Measurements from ENCODE around the gene ZNF280B. TPM values are rescaled to one million over a fixed set of nuclear protein-coding genes. Genes with fewer than 3 reads are reported as not detected.
"Not testable (repeated sequence)": the region's sequence is repeated elsewhere in the genome, so short reads cannot be mapped to it uniquely, and the experiment has no call there.

ZNF280B gene
- total and polyA plus RNA-seq, 12 donors = 0.81 to 7.8 (median 3.6) TPM

DNA sequence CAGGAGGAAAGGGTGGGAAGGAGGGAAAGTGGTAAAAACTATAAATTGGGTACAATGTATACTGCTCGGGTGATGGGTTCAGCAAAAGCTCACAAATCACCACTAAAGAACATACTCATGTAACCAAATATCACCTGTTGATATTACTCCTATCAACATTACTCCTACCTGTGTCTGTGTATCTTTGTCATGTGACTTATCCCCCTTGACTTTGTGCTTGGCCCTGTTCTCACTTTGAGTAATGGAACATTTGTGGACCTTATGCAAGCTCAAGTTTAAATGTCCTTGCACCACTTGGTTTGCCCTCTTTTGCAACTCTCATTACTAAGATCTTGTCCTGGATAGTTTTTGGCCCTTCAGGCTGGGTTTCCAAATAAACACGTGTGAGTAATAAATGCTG is 39.0 kb downstream of the ZNF280B start:
- H3K36me3 ChIP-seq (replicated peaks in 1 of 2) = no peaks in the 10 kb centered on the region
- H3K4me3 ChIP-seq = no peak overlapping the region
- WGBS, 4 donors = 62 to 72% (median 63%) methylated on average over 2 of the region's 2 CpGs
- H3K27ac ChIP-seq = no peak overlapping the region
- no peaks in the 10 kb centered on the region for H3K4me1 ChIP-seq (replicated peaks in 1 of 2)
- DNase-seq = no peak
- TF ChIP-seq, protein P1, sequence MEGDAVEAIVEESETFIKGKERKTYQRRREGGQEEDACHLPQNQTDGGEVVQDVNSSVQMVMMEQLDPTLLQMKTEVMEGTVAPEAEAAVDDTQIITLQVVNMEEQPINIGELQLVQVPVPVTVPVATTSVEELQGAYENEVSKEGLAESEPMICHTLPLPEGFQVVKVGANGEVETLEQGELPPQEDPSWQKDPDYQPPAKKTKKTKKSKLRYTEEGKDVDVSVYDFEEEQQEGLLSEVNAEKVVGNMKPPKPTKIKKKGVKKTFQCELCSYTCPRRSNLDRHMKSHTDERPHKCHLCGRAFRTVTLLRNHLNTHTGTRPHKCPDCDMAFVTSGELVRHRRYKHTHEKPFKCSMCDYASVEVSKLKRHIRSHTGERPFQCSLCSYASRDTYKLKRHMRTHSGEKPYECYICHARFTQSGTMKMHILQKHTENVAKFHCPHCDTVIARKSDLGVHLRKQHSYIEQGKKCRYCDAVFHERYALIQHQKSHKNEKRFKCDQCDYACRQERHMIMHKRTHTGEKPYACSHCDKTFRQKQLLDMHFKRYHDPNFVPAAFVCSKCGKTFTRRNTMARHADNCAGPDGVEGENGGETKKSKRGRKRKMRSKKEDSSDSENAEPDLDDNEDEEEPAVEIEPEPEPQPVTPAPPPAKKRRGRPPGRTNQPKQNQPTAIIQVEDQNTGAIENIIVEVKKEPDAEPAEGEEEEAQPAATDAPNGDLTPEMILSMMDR (IDR thresholded peaks at IDR 0.05) = no peak
- no peak for TF ChIP-seq POLR2A (IDR thresholded peaks at IDR 0.05)
- H3K27me3 ChIP-seq = peaks cover 4% of the 10 kb centered on the region
- intact Hi-C loops (cut with DNase I) = loop anchor here in 1 of 2 donors (10.0 kb wide), 2 partner anchors 105 to 215 kb away; no protein-coding TSS in a partner anchor
- no peaks in the 10 kb centered on the region for H3K9me3 ChIP-seq (replicated peaks in 1 of 3)

DNA sequence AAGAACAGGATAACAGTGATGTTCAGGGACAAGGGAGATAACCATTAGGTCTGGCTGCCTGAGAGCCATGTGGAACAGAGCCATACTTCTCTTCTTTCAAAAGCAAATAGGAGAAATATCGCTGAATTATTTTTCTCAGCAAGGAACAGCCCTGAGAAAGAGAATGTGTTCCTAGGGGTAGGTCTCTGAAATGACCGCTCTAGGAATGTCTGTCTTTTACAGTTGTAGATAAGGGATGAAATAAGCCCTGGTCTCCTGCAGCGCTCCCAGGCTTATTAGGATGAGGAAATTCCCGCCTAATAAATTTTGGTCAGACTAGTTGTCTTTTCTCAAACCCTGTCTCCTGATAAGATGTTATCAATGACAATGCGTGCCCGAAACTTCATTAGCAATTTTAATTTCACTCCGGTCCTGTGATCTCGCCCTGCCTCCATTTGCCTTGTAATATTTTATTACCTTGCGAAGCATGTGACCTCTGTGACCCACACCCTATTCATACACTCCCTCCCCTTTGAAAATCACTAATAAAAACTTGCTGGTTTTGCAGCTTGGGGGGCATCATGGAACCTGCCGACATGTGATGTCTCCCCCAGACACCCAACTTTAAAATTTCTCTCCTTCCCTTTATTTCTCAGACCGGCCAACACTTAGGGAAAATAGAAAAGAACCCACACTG is 39.6 kb downstream of the ZNF280B start:
- not testable (repeated sequence) for H3K27ac ChIP-seq; H3K4me1 ChIP-seq (replicated peaks in 1 of 2); H3K9me3 ChIP-seq (replicated peaks in 1 of 3); DNase-seq; H3K27me3 ChIP-seq; H3K4me3 ChIP-seq; H3K36me3 ChIP-seq (replicated peaks in 1 of 2)
- intact Hi-C loops (cut with DNase I) = loop anchor here in 1 of 2 donors (10.0 kb wide), 2 partner anchors 106 to 216 kb away; no protein-coding TSS in a partner anchor
- WGBS, 4 donors = 87 to 89% (median 88%) methylated on average over 11 of the region's 11 CpGs

DNA sequence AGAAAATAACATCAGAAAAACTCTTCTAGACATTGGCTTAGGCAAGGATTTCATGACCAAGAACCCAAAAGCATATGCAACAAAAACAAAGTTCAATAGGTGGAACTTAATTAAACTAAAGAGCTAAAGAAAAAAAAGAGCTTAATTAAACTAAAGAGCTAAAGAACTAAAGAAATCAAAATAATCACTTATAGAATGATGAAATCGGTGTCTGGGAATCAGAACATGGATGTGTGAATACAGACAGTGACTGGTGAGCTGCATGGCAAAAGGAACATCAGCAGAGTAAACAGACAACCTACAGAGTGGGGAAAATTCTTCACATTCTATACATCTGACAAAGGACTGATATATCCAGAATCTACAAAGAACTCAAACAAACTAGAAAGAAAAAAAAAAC is 41.4 kb downstream of the ZNF280B start:
- 75 to 95% (median 82%) methylated on average over 1 of the region's 1 CpG for WGBS, 4 donors
- no peak for TF ChIP-seq POLR2A (IDR thresholded peaks at IDR 0.05)
- TF ChIP-seq, protein P1 (IDR thresholded peaks at IDR 0.05) = no peak
- Histone ChIP-seq H3K4me1 (replicated peaks in 1 of 2) (no peaks in the 10 kb centered on the region), H3K36me3 (replicated peaks in 1 of 2) (no peaks in the 10 kb centered on the region), H3K27ac (no peak overlapping the region), H3K4me3 (no peak overlapping the region), H3K9me3 (replicated peaks in 1 of 3) (no peaks in the 10 kb centered on the region), H3K27me3 (peaks cover 7% of the 10 kb centered on the region)
- DNase-seq = no peak
- intact Hi-C loops (cut with DNase I) = loop anchor here in 1 of 2 donors (10.0 kb wide), 2 partner anchors 108 to 218 kb away; no protein-coding TSS in a partner anchor

DNA sequence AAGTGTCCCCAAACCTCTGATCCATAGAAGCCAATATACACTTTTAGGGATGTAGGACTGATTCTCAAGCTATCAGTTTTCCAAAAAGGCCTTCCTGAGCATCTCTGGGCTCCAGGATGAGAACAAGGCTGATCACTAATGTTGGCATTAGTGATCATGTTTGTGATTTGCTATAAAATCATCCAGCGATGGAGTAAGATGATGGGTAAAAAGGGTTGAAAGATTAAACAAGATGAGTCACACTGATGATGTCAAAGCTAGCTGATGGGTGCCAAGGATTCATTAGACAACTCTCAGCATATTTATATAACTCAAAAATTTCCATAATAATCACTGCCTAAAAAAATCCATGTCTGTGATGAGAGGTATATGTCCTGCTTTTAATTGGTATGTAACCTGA is 42.8 kb downstream of the ZNF280B start:
- Histone ChIP-seq H3K9me3 (replicated peaks in 1 of 3) (no peaks in the 10 kb centered on the region), H3K4me1 (replicated peaks in 1 of 2) (no peaks in the 10 kb centered on the region), H3K27ac (no peak overlapping the region), H3K36me3 (replicated peaks in 1 of 2) (no peaks in the 10 kb centered on the region), H3K27me3 (peaks cover 7% of the 10 kb centered on the region), H3K4me3 (no peak overlapping the region)
- TF ChIP-seq, protein P1 (IDR thresholded peaks at IDR 0.05) = no peak
- no peak for TF ChIP-seq POLR2A (IDR thresholded peaks at IDR 0.05)
- intact Hi-C loops (cut with DNase I) = loop anchor here in 1 of 2 donors (10.0 kb wide), 2 partner anchors 109 to 219 kb away; no protein-coding TSS in a partner anchor
- DNase-seq = no peak
- 29 to 53% (median 43%) methylated on average over 1 of the region's 1 CpG for WGBS, 4 donors

All from adrenal gland (tissue), 12 donors.